H9 (cell line): ENCODE measurements around the gene SEMA5A. TPM values are rescaled to one million over a fixed set of nuclear protein-coding genes. Genes with fewer than 3 reads are reported as not detected.

ENCODE experiments used
- DNase-seq: peaks from one replicate; pipeline ENCODE4 v3.0.0-alpha.2; 2017
- H2AFZ ChIP-seq: one replicate; pipeline ENCODE4 v1.6.1; 2013; ENCODE audit warnings: mild to moderate bottlenecking, low read length, control low read depth, moderate library complexity
- H2AK5ac ChIP-seq: 2 replicates; pipeline ENCODE4 v1.6.1; 2013; ENCODE audit warnings: low read length, control low read depth, mixed read lengths; ENCODE audit not compliant: insufficient read length
- H2BK120ac ChIP-seq: one replicate; pipeline ENCODE4 v1.6.1; 2013; ENCODE audit warnings: low read depth, mild to moderate bottlenecking, low read length, control low read depth, inconsistent platforms; ENCODE audit not compliant: poor library complexity, severe bottlenecking
- H2BK12ac ChIP-seq: 2 replicates; pipeline ENCODE4 v1.6.1; 2013; ENCODE audit warnings: low read length, control low read depth, mixed read lengths, low read depth; ENCODE audit not compliant: insufficient read length
- H2BK15ac ChIP-seq: 2 replicates; pipeline ENCODE4 v1.6.1; 2013; ENCODE audit warnings: low read depth, low read length, control low read depth
- H2BK20ac ChIP-seq: one replicate; pipeline ENCODE4 v1.6.1; 2013; ENCODE audit warnings: low read depth, mild to moderate bottlenecking, low read length, control low read depth, inconsistent platforms; ENCODE audit not compliant: poor library complexity, severe bottlenecking
- H2BK5ac ChIP-seq: 2 replicates; pipeline ENCODE4 v1.6.1; 2013; ENCODE audit warnings: low read length, control low read depth, mixed read lengths; ENCODE audit not compliant: insufficient read length
- H3K14ac ChIP-seq: 2 replicates; pipeline ENCODE4 v1.6.1; 2013; ENCODE audit warnings: low read length, control low read depth; ENCODE audit not compliant: insufficient read depth
- H3K18ac ChIP-seq: 2 replicates; pipeline ENCODE4 v1.6.1; 2013; ENCODE audit warnings: low read depth, mild to moderate bottlenecking, mixed read lengths, low read length, control low read depth; ENCODE audit not compliant: insufficient read length
- H3K23ac ChIP-seq: 2 replicates; pipeline ENCODE4 v1.6.1; 2013; ENCODE audit warnings: low read length, control low read depth, mixed read lengths, low read depth; ENCODE audit not compliant: insufficient read length
- H3K23me2 ChIP-seq: 2 replicates; pipeline ENCODE4 v1.6.1; 2013; ENCODE audit warnings: low read depth, mild to moderate bottlenecking, mixed read lengths, low read length, control low read depth; ENCODE audit not compliant: insufficient read length, poor library complexity, severe bottlenecking
- H3K27ac ChIP-seq: 2 replicates; pipeline ENCODE4 v1.5.1; 2013; ENCODE audit warnings: low read length, control low read depth, mixed read lengths, low read depth; ENCODE audit not compliant: insufficient read length
- H3K27me3 ChIP-seq: 2 replicates; pipeline ENCODE4 v1.6.1; 2013; ENCODE audit warnings: low read length, control low read depth, inconsistent platforms; ENCODE audit not compliant: insufficient read depth
- H3K4ac ChIP-seq: 2 replicates; pipeline ENCODE4 v1.6.1; 2013; ENCODE audit warnings: low read depth, mild to moderate bottlenecking, control low read depth, inconsistent platforms, low read length, moderate library complexity
- H3K4me1 ChIP-seq: 2 replicates; pipeline ENCODE4 v1.6.1; 2013; ENCODE audit warnings: low read length, control low read depth, inconsistent platforms; ENCODE audit not compliant: insufficient read depth
- H3K4me2 ChIP-seq: 2 replicates; pipeline ENCODE4 v1.6.1; 2013; ENCODE audit warnings: low read length, control low read depth, mixed read lengths; ENCODE audit not compliant: insufficient read length, insufficient read depth
- H3K56ac ChIP-seq: 2 replicates; pipeline ENCODE4 v1.6.1; 2013; ENCODE audit warnings: low read depth, mild to moderate bottlenecking, mixed read lengths, low read length, control low read depth; ENCODE audit not compliant: insufficient read length
- H3K79me1 ChIP-seq: 2 replicates; pipeline ENCODE4 v1.6.1; 2013; ENCODE audit warnings: low read depth, mild to moderate bottlenecking, moderate library complexity, low read length, control low read depth, inconsistent platforms; ENCODE audit not compliant: insufficient read depth, poor library complexity, severe bottlenecking
- H3K79me2 ChIP-seq: 2 replicates; pipeline ENCODE4 v1.6.1; 2013; ENCODE audit warnings: low read length, control low read depth, inconsistent platforms; ENCODE audit not compliant: insufficient read depth
- H3K9ac ChIP-seq: 2 replicates; pipeline ENCODE4 v1.6.1; 2013; ENCODE audit warnings: low read length, control low read depth, mixed read lengths; ENCODE audit not compliant: insufficient read length; ENCODE audit errors: extremely low read depth
- H3K9me3 ChIP-seq: one replicate; pipeline ENCODE4 v1.6.1; 2013; ENCODE audit warnings: low read depth, low read length, inconsistent platforms; ENCODE audit not compliant: control insufficient read depth
- H3T11ph ChIP-seq: one replicate; pipeline ENCODE4 v1.6.1; 2013; ENCODE audit warnings: mild to moderate bottlenecking, low read length, control low read depth, inconsistent platforms
- H4K20me1 ChIP-seq: one replicate; pipeline ENCODE4 v1.6.1; 2013; ENCODE audit not compliant: control insufficient read depth, insufficient read length, insufficient read depth
- H4K5ac ChIP-seq: 2 replicates; pipeline ENCODE4 v1.6.1; 2013; ENCODE audit warnings: low read depth, mild to moderate bottlenecking, mixed read lengths, low read length, control low read depth; ENCODE audit not compliant: insufficient read length
- H4K8ac ChIP-seq: replicated peaks from 2 replicates; pipeline ENCODE4 v1.6.1; 2013; ENCODE audit warnings: low read length, control low read depth, mixed read lengths, low read depth; ENCODE audit not compliant: insufficient read length
- H4K91ac ChIP-seq: 2 replicates; pipeline ENCODE4 v1.6.1; 2013; ENCODE audit warnings: low read depth, mild to moderate bottlenecking, moderate library complexity, mixed read lengths, low read length, control low read depth; ENCODE audit not compliant: insufficient read length
- H3K27ac Mint-ChIP-seq, 3 experiments: 2 replicates in 2 of 3; 3 replicates in 1 of 3; pipeline ENCODE4 v1.8.0; 2020 to 2021; ENCODE audit warnings: mixed read lengths in 3 of 3, mild to moderate bottlenecking in 1 of 3, moderate library complexity in 1 of 3
- H3K27me3 Mint-ChIP-seq: 2 replicates; pipeline ENCODE4 v1.8.0; 2021; ENCODE audit warnings: low read depth, mild to moderate bottlenecking, moderate library complexity, mixed read lengths
- H3K36me3 Mint-ChIP-seq, 3 experiments: 2 replicates in 2 of 3; 3 replicates in 1 of 3; pipeline ENCODE4 v1.8.0; 2020 to 2021; ENCODE audit warnings: low read depth in 3 of 3, mixed read lengths in 3 of 3; ENCODE audit not compliant: insufficient read depth in 1 of 3
- H3K4me1 Mint-ChIP-seq, 2 experiments: 2 replicates each; pipeline ENCODE4 v1.8.0; 2020; ENCODE audit warnings: mixed read lengths in 2 of 2
- H3K4me3 Mint-ChIP-seq, 2 experiments: 2 replicates in 1 of 2; 3 replicates in 1 of 2; pipeline ENCODE4 v1.8.0; 2020 to 2021; ENCODE audit warnings: mild to moderate bottlenecking in 2 of 2, mixed read lengths in 2 of 2, moderate library complexity in 1 of 2
- H3K9me3 Mint-ChIP-seq, 2 experiments: 2 replicates in 1 of 2; 3 replicates in 1 of 2; pipeline ENCODE4 v1.8.0; 2020; ENCODE audit warnings: mild to moderate bottlenecking in 2 of 2, mixed read lengths in 2 of 2, moderate library complexity in 1 of 2
- WGBS: extraction: QIAGEN DNeasy Blood & Tissue Kit; methylation state at CpG from one replicate; pipeline ENCODE4 v1.1.7; 2013; ENCODE audit warnings: missing lambda C conversion rate, low lambda C conversion rate, mixed read lengths; ENCODE audit not compliant: insufficient read length; ENCODE audit errors: extremely low coverage; 5-methylcytosine and 5-hydroxymethylcytosine counted together
- total RNA-seq: library from RNA; stranded (reverse); gene quantifications from 2 replicates; pipeline ENCODE4 v1.2.1, GENCODE V29; 2021
- TF ChIP-seq, protein P1 (sequence below): fragments of 200-600 bp; sonication (generic); conservative IDR thresholded peaks from 3 replicates; pipeline ENCODE4 v1.8.0; 2021; ENCODE audit warnings: antibody characterized with exemption, mild to moderate bottlenecking

Gene SEMA5A
- total RNA-seq, 1 experiment from 2014 or later, result 4.3 TPM

DNA sequence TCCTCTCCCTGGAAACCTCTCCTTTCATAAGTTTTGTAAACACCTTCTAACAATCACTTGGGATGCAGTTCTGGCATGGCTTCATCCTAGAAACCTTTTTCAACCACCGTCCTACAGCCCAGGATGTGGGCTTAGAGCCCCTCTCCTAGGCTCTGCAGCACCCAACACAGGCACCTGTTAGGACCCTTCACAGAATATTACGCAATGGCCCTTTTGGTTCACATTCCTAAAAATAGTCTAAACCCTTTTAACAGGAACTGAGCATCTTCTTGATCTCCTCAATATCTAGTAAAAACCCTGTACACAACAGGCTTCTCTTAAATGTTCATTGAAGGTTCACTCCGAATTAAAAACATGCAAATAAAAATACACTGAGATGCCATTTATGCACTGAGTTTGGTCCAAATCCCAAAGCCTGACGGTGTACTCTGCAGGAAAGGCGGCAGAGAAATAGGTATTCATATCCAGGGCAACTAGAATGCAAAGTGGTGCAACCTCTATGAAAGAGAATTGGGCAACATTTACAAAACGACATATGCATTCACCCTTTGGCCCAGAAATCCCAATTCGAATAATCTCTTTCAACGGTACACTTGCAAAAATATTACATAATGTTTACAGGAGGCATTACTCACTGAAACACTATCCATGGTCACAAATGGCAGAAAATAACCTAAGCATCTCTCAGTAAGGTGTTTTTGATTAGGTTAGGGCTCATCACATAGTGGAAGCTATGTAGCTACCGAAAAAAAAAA, 169.3 kb downstream of the SEMA5A start:
- no peak overlapping the region for H2BK12ac ChIP-seq
- Mint-ChIP-seq H3K4me1 (no peaks in the 10 kb centered on the region), H3K9me3 (no peaks in the 10 kb centered on the region), H3K27me3 (no peaks in the 10 kb centered on the region), H3K36me3 (0 out of 7 replicates have a peak, but pooled peaks cover 0 to 2% (median 0%) of the 10 kb centered on the region in 3 experiments), H3K4me3 (no peak overlapping the region), H3K27ac (no peak overlapping the region)
- H2BK15ac ChIP-seq, result no peak overlapping the region
- no peaks in the 10 kb centered on the region for H3K23me2 ChIP-seq
- H2AFZ ChIP-seq, result no peak overlapping the region
- no peak overlapping the region for H3T11ph ChIP-seq
- no peaks in the 10 kb centered on the region for H3K27me3 ChIP-seq
- no peak overlapping the region for H2AK5ac ChIP-seq
- no peak overlapping the region for H3K27ac ChIP-seq
- no peak overlapping the region for H2BK5ac ChIP-seq
- H3K79me2 ChIP-seq, result no peaks in the 10 kb centered on the region
- no peak overlapping the region for H4K5ac ChIP-seq
- no peak overlapping the region for H3K56ac ChIP-seq
- no peak overlapping the region for H4K8ac ChIP-seq
- no peak overlapping the region for H4K91ac ChIP-seq
- H3K79me1 ChIP-seq, result no peaks in the 10 kb centered on the region
- no CpG with 5 or more reads among the region's 9 CpGs for WGBS
- no peak for DNase-seq
- H3K23ac ChIP-seq, result no peak overlapping the region
- no peak overlapping the region for H2BK120ac ChIP-seq
- H2BK20ac ChIP-seq, result no peak overlapping the region
- no peak overlapping the region for H3K4me2 ChIP-seq
- no peak overlapping the region for H3K9ac ChIP-seq
- H3K14ac ChIP-seq, result no peak overlapping the region
- H3K9me3 ChIP-seq, result no peaks in the 10 kb centered on the region
- H3K4me1 ChIP-seq, result no peaks in the 10 kb centered on the region; the same call in 1 of the 2 replicates
- H3K4ac ChIP-seq, result no peak overlapping the region
- TF ChIP-seq, protein P1, sequence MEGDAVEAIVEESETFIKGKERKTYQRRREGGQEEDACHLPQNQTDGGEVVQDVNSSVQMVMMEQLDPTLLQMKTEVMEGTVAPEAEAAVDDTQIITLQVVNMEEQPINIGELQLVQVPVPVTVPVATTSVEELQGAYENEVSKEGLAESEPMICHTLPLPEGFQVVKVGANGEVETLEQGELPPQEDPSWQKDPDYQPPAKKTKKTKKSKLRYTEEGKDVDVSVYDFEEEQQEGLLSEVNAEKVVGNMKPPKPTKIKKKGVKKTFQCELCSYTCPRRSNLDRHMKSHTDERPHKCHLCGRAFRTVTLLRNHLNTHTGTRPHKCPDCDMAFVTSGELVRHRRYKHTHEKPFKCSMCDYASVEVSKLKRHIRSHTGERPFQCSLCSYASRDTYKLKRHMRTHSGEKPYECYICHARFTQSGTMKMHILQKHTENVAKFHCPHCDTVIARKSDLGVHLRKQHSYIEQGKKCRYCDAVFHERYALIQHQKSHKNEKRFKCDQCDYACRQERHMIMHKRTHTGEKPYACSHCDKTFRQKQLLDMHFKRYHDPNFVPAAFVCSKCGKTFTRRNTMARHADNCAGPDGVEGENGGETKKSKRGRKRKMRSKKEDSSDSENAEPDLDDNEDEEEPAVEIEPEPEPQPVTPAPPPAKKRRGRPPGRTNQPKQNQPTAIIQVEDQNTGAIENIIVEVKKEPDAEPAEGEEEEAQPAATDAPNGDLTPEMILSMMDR, result no peak
- no peaks in the 10 kb centered on the region for H4K20me1 ChIP-seq
- H3K18ac ChIP-seq, result no peak overlapping the region
